ENCODE results near the gene BEGAIN.

DNA sequence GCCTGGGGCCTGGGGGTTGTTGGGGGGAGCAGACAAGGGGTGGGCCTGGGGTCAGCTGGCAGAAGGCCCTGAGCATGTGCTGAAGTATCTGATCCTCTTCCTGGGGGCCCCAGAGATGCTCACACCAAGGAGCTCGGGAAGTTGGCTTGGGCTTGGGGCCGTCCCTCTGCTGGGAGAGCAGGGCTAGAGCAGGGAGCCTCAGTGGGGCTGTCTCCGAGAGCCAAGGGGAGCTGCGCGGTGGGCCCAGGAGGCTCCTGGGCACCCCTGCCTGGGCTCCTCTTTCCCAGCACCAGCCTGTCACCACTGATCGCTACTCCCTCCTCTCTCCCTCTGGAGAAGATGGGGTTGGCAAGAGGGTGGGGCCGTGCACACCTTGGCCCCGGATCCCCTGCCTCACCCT is 28.3 kb downstream of the BEGAIN start:
- TF ChIP-seq, protein P1, sequence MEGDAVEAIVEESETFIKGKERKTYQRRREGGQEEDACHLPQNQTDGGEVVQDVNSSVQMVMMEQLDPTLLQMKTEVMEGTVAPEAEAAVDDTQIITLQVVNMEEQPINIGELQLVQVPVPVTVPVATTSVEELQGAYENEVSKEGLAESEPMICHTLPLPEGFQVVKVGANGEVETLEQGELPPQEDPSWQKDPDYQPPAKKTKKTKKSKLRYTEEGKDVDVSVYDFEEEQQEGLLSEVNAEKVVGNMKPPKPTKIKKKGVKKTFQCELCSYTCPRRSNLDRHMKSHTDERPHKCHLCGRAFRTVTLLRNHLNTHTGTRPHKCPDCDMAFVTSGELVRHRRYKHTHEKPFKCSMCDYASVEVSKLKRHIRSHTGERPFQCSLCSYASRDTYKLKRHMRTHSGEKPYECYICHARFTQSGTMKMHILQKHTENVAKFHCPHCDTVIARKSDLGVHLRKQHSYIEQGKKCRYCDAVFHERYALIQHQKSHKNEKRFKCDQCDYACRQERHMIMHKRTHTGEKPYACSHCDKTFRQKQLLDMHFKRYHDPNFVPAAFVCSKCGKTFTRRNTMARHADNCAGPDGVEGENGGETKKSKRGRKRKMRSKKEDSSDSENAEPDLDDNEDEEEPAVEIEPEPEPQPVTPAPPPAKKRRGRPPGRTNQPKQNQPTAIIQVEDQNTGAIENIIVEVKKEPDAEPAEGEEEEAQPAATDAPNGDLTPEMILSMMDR (IDR thresholded peaks at IDR 0.05; ENCODE audit: control extremely low read depth in 1 of 3, insufficient read depth in 1 of 3, low read depth in 1 of 3, low read length in 3 of 3) = no peak
- TF ChIP-seq BCL11A (IDR thresholded peaks at IDR 0.05; ENCODE audit: low read depth in 2 of 2, low read length in 2 of 2) (no peak), SUZ12 (IDR thresholded peaks at IDR 0.05; ENCODE audit: low read length) (no peak), NRF1 (IDR thresholded peaks at IDR 0.05; ENCODE audit: low read depth, low read length) (no peak), POLR2A (IDR thresholded peaks at IDR 0.05; ENCODE audit: control extremely low read depth in 1 of 2, low read depth in 2 of 2, low read length in 2 of 2) (no peak), KDM5A (IDR thresholded peaks at IDR 0.05; ENCODE audit: low read length) (no peak), JUN (IDR thresholded peaks at IDR 0.05; ENCODE audit: low read depth, low read length) (no peak), CHD2 (IDR thresholded peaks at IDR 0.05; ENCODE audit: low read length) (no peak), ZNF274 (IDR thresholded peaks at IDR 0.05; ENCODE audit: borderline replicate concordance, extremely low read depth, low read length) (no peak), TAF1 (IDR thresholded peaks at IDR 0.05; ENCODE audit: low read depth, low read length) (no peak), RAD21 (IDR thresholded peaks at IDR 0.05 in 1 of 2, conservative IDR thresholded peaks at IDR 0.05 in 1 of 2; ENCODE audit: low read depth in 2 of 2, low read length in 2 of 2) (no peak; a peak in 1 of 4 replicates), CHD7 (IDR thresholded peaks at IDR 0.05; ENCODE audit: insufficient replicate concordance, low read length) (no peak)

Measured in H1 (cell line).